ENCODE data around the gene GOPC. TPM values are rescaled to one million over a fixed set of nuclear protein-coding genes. Genes with fewer than 3 reads are reported as not detected.
"Not testable (repeated sequence)": the region's sequence is repeated elsewhere in the genome, so short reads cannot be mapped to it uniquely, and the experiment has no call there.

Gene GOPC
- total RNA-seq, 1 experiment from 2014 or later = 37.7 TPM

- peak; percentile 81 for DNase-seq (ENCODE audit: low read depth)
These were observed 53.5 kb downstream of the GOPC start for GRCh38 chr6:117548797-117549301.

GRCh38 chr6:117547688-117548621, 54.4 kb downstream of the GOPC start:
- peak; percentile 72 for DNase-seq (ENCODE audit: low read depth)

GRCh38 chr6:117546674-117547073, 55.6 kb downstream of the GOPC start:
- no peak for DNase-seq (ENCODE audit: low read depth)

- DNase-seq (ENCODE audit: low read depth) = peak; percentile 79
These were observed 57.1 kb downstream of the GOPC start for GRCh38 chr6:117545161-117545595.

- no peak for DNase-seq (ENCODE audit: low read depth)
These were observed 57.6 kb downstream of the GOPC start for GRCh38 chr6:117544716-117545115.

- no peak for DNase-seq (ENCODE audit: low read depth)
These were observed 59.8 kb downstream of the GOPC start for GRCh38 chr6:117542493-117542892.

GRCh38 chr6:117540670-117541069, 61.6 kb downstream of the GOPC start:
- DNase-seq (ENCODE audit: low read depth) = peak; percentile 43

GRCh38 chr6:117538615-117539014, 63.7 kb downstream of the GOPC start:
- DNase-seq (ENCODE audit: low read depth) = no peak

GRCh38 chr6:117536317-117536716, 66.0 kb downstream of the GOPC start:
- DNase-seq (ENCODE audit: low read depth) = no peak

- DNase-seq (ENCODE audit: low read depth) = no peak
These were observed 67.3 kb downstream of the GOPC start for GRCh38 chr6:117534974-117535373.

GRCh38 chr6:117533775-117534174, 68.5 kb downstream of the GOPC start:
- no peak for DNase-seq (ENCODE audit: low read depth)

GRCh38 chr6:117531809-117532725, 70.2 kb downstream of the GOPC start:
- no peak for DNase-seq (ENCODE audit: low read depth)

- no peak for DNase-seq (ENCODE audit: low read depth)
These were observed 71.0 kb downstream of the GOPC start for GRCh38 chr6:117531346-117531745.

GRCh38 chr6:117530467-117531242, 71.7 kb downstream of the GOPC start:
- no peak for DNase-seq (ENCODE audit: low read depth)

GRCh38 chr6:117525607-117526006, 76.7 kb downstream of the GOPC start:
- DNase-seq (ENCODE audit: low read depth) = no peak

- DNase-seq (ENCODE audit: low read depth) = no peak
These were observed 80.4 kb downstream of the GOPC start for GRCh38 chr6:117521791-117522502.

- DNase-seq (ENCODE audit: low read depth) = no peak
These were observed 81.5 kb downstream of the GOPC start for GRCh38 chr6:117520603-117521395.

GRCh38 chr6:117518870-117519269, 83.4 kb downstream of the GOPC start:
- DNase-seq (ENCODE audit: low read depth) = no peak

- not testable (repeated sequence) for DNase-seq (ENCODE audit: low read depth)
These were observed 84.3 kb downstream of the GOPC start for GRCh38 chr6:117517995-117518394.

GRCh38 chr6:117515326-117515725, 87.0 kb downstream of the GOPC start:
- DNase-seq (ENCODE audit: low read depth) = no peak

Measured in M059J (cell line).